OCI-M2 (cell line): ENCODE results near the gene TXNRD3.
"Not testable (repeated sequence)": the region's sequence is repeated elsewhere in the genome, so short reads cannot be mapped to it uniquely, and the experiment has no call there.

Experiments used
- DNase-seq: peaks from one replicate; lab custom pipeline; 2025; ENCODE audit not compliant: unreplicated experiment; lab: John Stamatoyannopoulos, UW

The TXNRD3 gene

GRCh38 chr3:126604691-126605090, 50.2 kb downstream of the TXNRD3 start:
- DNase-seq = no peak

DNA sequence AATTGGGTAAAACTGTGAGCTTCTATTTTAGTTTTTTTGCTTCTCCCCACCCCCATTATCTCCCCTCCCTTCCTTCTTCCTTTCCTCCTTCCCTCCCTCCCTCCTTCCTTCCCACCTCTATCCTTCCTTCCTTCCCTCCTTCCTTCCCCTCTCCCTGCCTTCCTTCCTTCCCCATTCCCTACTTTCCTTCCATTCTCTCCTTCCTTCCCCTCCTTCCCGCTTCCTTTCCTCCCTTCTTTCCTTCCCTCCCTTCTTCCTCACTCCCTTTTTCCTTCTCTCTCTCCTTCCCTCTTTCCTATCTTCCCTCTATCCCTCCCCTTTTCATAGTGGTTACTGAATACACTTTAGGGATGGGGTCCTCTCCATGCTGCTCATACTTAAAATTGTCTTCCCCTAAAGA, 55.8 kb downstream of the TXNRD3 start:
- no peak for DNase-seq

DNA sequence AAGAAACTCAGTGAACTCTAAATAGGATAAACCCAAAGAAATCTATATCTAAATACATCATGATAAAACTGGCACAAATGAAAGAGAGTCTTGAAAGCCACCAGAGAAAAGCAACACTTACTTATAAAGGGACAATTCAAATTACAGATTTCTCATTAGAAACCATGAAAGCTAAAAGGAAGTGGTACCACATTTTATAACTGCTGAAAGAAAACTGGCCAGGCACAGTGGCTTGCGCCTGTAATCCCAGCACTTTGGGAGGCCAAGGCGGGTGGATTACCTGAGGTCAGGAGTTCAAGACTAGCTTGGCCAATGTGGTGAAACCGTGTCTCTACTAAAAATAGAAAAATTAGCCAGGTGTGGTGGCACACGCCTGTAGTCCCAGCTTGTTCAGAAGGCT, 59.4 kb downstream of the TXNRD3 start:
- not testable (repeated sequence) for DNase-seq

- not testable (repeated sequence) for DNase-seq
These were observed 63.4 kb downstream of the TXNRD3 start for GRCh38 chr3:126591515-126591914.

GRCh38 chr3:126582311-126582710, 72.6 kb downstream of the TXNRD3 start:
- DNase-seq = no peak

GRCh38 chr3:126581569-126581968, 73.4 kb downstream of the TXNRD3 start:
- DNase-seq = no peak

DNA sequence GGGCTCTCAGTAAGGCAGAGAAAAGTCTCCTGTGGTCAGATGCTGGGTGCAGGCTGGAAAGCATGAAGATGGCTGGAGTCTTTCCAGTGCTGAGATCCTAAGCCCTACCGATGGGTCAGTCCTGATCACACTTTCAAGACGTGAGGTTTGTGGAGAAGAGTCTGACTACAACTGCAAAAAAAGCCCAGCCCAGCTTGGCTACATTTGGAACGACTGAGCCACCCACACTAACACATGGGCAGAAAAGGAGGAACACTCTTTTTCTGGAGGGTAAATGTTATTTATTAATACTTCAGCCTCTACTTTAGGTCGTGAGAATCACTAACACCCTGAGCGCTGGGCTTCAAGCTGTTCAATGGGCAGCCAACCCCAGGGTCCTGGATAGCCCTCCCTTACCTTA, 74.2 kb downstream of the TXNRD3 start:
- no peak for DNase-seq

- no peak for DNase-seq
These were observed 76.2 kb downstream of the TXNRD3 start for GRCh38 chr3:126578702-126579101.

DNA sequence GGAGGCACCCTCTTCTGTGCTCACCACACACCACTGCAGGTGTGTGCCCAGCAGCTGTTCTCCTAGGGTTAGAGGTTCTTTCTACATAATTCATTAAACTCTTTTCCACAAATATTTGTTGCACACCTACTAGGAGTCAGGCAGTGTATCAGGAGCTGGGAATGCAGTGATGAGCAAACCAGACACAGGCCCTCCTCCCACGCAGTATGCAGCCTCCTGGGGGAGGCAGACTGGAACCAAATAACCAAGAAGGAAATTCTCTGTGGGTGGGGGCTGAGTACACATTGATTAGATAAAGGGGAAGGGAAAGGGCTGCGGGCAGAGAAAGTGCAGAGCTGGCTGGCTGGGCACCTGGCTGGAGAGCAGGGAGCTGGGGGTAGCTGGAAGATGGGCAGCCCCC, 77.7 kb downstream of the TXNRD3 start:
- no peak for DNase-seq

DNA sequence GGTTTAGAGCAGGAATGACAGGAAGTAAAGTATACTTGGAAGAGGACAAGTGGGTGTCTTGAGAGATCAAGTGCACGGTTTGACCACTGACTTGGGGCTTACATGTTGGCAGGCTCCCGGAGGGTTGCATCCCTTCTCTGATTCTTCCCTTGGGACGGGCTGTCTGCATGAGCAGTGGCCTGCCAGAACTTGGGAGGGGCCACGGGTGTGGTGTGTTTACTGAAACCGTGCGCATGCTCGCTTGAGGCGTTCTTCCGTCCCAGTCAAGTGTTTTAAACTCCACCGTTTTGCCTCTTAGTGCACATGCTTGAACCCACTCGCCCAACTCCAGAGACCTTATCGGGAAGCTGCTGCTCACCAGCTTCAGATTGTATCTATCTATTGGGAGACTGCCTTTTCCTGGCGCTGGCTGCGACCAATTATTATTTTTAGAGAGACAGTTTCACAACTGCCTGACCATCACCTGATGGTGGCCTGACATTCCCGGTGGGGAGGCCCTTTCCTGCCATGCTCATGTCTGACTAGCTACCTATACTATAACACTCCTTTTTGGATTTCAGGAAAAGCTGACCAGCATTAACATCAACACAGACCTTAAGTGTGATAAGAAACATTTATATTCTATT, 81.3 kb downstream of the TXNRD3 start:
- no peak for DNase-seq

GRCh38 chr3:126571078-126571477, 83.8 kb downstream of the TXNRD3 start:
- no peak for DNase-seq

GRCh38 chr3:126570103-126570541, 84.8 kb downstream of the TXNRD3 start:
- DNase-seq = no peak

DNA sequence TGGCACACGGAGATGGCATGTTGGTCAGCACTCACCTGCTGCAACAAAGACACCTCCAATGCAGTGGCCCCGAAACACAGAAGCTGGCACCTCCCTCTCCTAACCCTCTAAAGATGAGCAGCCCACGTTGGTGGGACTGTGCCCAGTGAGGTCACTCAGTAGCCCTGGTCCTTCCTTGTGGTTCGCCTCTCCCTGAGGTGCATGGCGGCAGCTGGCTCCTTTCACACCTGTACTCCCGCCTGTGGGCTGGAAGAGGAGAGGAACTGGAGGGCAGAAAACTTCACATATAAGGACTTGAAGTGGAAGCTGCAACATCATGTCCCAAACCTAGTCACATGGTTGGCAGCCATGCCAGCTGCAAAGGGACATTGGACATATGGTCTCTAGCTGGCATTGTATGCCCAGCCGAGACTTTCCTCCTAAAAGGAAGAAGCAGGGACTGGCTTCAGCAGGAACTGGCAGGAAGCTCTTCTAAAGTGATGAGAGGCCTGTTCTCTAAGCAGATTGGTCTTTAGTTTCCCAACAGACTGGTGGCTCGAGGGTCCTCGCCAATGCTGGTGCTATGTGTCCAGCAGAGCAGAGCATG, 85.4 kb downstream of the TXNRD3 start:
- no peak for DNase-seq

GRCh38 chr3:126568776-126569342, 86.1 kb downstream of the TXNRD3 start:
- DNase-seq = no peak

GRCh38 chr3:126567696-126568438, 87.1 kb downstream of the TXNRD3 start:
- no peak for DNase-seq

GRCh38 chr3:126562737-126563276, 92.1 kb downstream of the TXNRD3 start:
- no peak for DNase-seq

DNA sequence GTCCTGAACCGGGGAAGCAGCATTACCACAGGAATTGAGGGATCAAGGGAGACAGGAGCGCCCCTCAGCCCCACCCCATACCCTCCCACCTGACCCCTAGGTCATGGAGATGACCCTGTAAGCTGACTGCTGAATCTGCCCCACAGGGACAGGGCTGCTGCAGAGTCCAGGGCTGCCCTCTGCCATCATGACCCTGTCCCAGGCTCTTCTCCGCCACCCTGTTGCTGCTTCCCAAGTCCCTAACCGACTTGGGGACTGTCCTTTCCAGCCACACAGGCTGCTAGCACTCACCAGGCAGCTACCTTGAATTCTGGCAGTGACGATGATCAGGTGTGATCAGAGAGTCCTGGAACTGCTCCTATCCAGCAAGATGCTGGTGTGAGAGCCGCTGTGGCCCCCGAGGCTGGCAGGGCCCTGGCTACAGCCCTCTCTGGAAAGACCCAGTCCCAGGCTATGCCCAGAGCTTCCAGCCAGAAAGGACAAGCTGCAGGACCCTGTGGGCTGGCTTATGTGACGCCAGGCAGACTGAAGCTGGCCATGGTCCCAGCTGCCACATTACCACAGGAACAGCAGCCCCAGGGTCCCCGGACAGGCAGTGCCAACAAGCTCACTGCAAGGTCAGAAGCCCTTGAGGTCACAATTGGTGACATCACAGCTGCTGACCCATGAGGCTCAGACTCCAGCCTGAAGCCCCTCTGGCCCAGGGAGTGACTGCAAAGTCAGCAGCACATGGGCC, 96.4 kb downstream of the TXNRD3 start, which contains the start of gene C3orf22:
Gene C3orf22 (minus strand): TSS at position 597 of the 736 bp plus-strand sequence. CDS start 5,542 bp downstream, outside the sequence.
- no peak for DNase-seq

- no peak for DNase-seq
These were observed 97.2 kb downstream of the TXNRD3 start for GRCh38 chr3:126557761-126558160.

DNA sequence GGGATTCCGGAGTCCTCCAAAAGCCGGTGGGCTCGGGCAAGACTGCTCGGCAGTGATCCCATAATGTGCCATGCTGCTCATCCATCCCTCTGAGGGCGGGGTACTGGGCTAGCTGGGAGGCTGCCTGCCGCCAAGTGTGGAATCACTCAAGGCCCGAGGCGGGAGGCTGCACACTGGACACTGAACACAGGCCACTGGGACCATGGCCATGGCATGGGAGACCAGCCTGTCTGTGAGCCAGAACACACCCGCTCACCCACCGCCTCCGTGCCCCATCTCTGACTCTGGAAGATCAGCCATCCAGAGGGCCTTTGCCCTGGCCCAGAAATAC, 97.5 kb downstream of the TXNRD3 start:
- DNase-seq = no peak
